ENCODE measurements around the gene A2ML1.

Gene A2ML1

GRCh38 chr12:8906266-8907180, 84.1 kb downstream of the A2ML1 start:
- FAIRE-seq: no peak
- no peak for TF ChIP-seq PAX5 (IDR thresholded peaks at IDR 0.05; ENCODE audit: insufficient read depth, low read length, severe bottlenecking)
- TF ChIP-seq TAF1 (IDR thresholded peaks at IDR 0.05; ENCODE audit: low read depth, low read length): no peak
- no peak for TF ChIP-seq POU2F2 (IDR thresholded peaks at IDR 0.05; ENCODE audit: low read depth, low read length)
- TF ChIP-seq POLR2A (IDR thresholded peaks at IDR 0.05; ENCODE audit: low read depth, low read length): no peak
- no peak for TF ChIP-seq SPI1 (IDR thresholded peaks at IDR 0.05; ENCODE audit: low read depth, low read length)
- no peak for TF ChIP-seq POLR2AphosphoS5 (IDR thresholded peaks at IDR 0.05; ENCODE audit: low read depth, low read length)
- no peak for DNase-seq (ENCODE audit: insufficient read length, low spot score)

DNA sequence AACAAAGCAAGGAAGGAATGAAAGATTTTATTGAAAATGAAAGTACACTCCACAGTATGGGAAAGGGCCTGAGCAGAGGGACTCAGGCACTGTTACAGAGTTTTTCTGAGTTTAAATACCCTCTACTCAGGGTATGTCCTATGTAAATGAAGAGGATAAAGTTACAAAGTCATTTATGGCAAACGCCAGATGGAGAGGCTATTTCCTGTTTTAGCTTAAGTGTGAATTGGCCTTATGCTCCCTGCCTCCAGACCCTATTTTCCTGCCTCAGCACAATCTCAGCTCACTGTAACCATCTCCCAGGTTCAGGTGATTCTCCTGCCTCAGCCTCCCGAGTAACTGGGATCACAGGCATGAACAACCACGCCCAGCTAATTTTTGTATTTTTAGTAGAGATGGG, 85.1 kb downstream of the A2ML1 start:
- TF ChIP-seq POLR2A (IDR thresholded peaks at IDR 0.05; ENCODE audit: low read depth, low read length): no peak
- FAIRE-seq (no peak), DNase-seq (ENCODE audit: insufficient read length, low spot score) (no peak)

DNA sequence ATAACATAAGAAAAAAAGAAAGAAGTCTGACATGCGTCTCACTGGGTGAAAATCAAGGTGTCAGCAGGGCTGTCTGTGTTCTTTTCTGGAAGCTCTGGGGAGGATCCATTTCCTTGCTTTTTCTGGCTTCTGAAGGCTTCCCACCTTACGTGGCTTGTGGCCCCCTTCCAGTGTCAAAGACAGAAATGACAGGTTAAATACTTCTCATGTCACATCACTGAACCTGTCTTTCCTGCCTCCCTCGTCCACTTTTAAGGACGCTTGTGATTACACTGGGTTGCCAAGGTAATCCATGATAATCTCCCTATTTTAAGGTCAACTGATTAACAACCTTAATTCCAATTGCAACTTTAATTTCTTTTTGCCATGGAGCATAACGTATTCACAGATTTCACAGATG, 87.3 kb downstream of the A2ML1 start:
- no peak for DNase-seq (ENCODE audit: insufficient read length, low spot score)
- FAIRE-seq: no peak
- TF ChIP-seq POLR2A (IDR thresholded peaks at IDR 0.05; ENCODE audit: low read depth, low read length) (no peak), SPI1 (IDR thresholded peaks at IDR 0.05; ENCODE audit: low read depth, low read length) (no peak), PAX5 (IDR thresholded peaks at IDR 0.05; ENCODE audit: insufficient read depth, low read length, severe bottlenecking) (no peak), POLR2AphosphoS5 (IDR thresholded peaks at IDR 0.05; ENCODE audit: low read depth, low read length) (no peak), TAF1 (IDR thresholded peaks at IDR 0.05; ENCODE audit: low read depth, low read length) (no peak), POU2F2 (IDR thresholded peaks at IDR 0.05; ENCODE audit: low read depth, low read length) (no peak)

- TF ChIP-seq PAX5 (IDR thresholded peaks at IDR 0.05; ENCODE audit: insufficient read depth, low read length, severe bottlenecking) (no peak), TAF1 (IDR thresholded peaks at IDR 0.05; ENCODE audit: low read depth, low read length) (no peak), POLR2A (IDR thresholded peaks at IDR 0.05; ENCODE audit: low read depth, low read length) (no peak), POU2F2 (IDR thresholded peaks at IDR 0.05; ENCODE audit: low read depth, low read length) (no peak), SPI1 (IDR thresholded peaks at IDR 0.05; ENCODE audit: low read depth, low read length) (no peak)
- DNase-seq (ENCODE audit: insufficient read length, low spot score) (no peak), FAIRE-seq (no peak)
Observed at GRCh38 chr12:8911606-8912268, 89.3 kb downstream of the A2ML1 start.

DNA sequence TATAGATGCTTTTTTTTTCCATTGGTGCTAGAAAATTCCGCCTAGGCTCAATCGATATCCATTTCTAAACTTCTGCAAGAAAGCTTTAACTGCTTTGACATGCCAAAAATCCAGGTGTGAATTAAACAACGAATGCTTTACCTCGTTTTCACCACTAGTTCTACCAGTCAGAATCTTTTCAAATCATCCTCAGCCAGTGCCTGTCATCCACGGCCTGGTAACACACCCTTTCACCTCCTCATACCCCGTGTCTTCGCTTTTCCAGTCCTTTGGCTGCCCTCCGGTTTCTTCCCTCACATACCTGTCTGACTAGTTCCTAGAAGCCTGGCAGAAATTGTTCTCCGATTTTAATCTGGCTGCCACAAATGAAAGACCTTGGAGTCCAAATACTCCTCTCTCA, 90.5 kb downstream of the A2ML1 start:
- DNase-seq (ENCODE audit: insufficient read length, low spot score): peak; percentile 22
- no peak for FAIRE-seq
- TF ChIP-seq POLR2A (IDR thresholded peaks at IDR 0.05; ENCODE audit: low read depth, low read length): no peak
- no peak for TF ChIP-seq SPI1 (IDR thresholded peaks at IDR 0.05; ENCODE audit: low read depth, low read length)
- no peak for TF ChIP-seq POLR2AphosphoS5 (IDR thresholded peaks at IDR 0.05; ENCODE audit: low read depth, low read length)
- no peak for TF ChIP-seq PAX5 (IDR thresholded peaks at IDR 0.05; ENCODE audit: insufficient read depth, low read length, severe bottlenecking)
- no peak for TF ChIP-seq POU2F2 (IDR thresholded peaks at IDR 0.05; ENCODE audit: low read depth, low read length)
- no peak for TF ChIP-seq TAF1 (IDR thresholded peaks at IDR 0.05; ENCODE audit: low read depth, low read length)

DNA sequence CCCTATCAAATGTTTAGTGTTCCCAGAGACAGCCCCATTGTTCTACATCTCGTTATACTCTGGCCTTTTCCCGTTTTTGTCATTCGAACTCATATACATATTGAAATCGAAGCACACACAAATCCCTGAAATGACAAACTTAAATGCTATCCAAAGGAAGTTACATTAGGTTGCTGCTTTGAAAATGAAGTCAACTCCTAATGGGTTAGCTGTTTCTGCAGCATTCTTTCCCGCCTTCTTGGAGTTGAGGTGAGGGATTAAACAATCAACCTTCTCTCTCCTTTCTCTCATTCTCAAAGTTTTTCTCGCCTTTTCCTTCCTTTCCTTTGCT, 91.2 kb downstream of the A2ML1 start:
- no peak for FAIRE-seq
- no peak for DNase-seq (ENCODE audit: insufficient read length, low spot score)
- TF ChIP-seq POLR2A (IDR thresholded peaks at IDR 0.05; ENCODE audit: low read depth, low read length): no peak
- TF ChIP-seq POU2F2 (IDR thresholded peaks at IDR 0.05; ENCODE audit: low read depth, low read length): no peak
- TF ChIP-seq POLR2AphosphoS5 (IDR thresholded peaks at IDR 0.05; ENCODE audit: low read depth, low read length): no peak
- TF ChIP-seq SPI1 (IDR thresholded peaks at IDR 0.05; ENCODE audit: low read depth, low read length): no peak
- no peak for TF ChIP-seq TAF1 (IDR thresholded peaks at IDR 0.05; ENCODE audit: low read depth, low read length)
- TF ChIP-seq PAX5 (IDR thresholded peaks at IDR 0.05; ENCODE audit: insufficient read depth, low read length, severe bottlenecking): no peak

- DNase-seq (ENCODE audit: insufficient read length, low spot score) (peak; percentile 65), FAIRE-seq (peak; percentile 69)
Observed at GRCh38 chr12:8914033-8914715, 91.8 kb downstream of the A2ML1 start, which contains the start of gene PHC1. Gene PHC1, plus strand, starts transcription at chr12:8914509. Its CDS starts 3,169 bp downstream, at chr12:8917678.

DNA sequence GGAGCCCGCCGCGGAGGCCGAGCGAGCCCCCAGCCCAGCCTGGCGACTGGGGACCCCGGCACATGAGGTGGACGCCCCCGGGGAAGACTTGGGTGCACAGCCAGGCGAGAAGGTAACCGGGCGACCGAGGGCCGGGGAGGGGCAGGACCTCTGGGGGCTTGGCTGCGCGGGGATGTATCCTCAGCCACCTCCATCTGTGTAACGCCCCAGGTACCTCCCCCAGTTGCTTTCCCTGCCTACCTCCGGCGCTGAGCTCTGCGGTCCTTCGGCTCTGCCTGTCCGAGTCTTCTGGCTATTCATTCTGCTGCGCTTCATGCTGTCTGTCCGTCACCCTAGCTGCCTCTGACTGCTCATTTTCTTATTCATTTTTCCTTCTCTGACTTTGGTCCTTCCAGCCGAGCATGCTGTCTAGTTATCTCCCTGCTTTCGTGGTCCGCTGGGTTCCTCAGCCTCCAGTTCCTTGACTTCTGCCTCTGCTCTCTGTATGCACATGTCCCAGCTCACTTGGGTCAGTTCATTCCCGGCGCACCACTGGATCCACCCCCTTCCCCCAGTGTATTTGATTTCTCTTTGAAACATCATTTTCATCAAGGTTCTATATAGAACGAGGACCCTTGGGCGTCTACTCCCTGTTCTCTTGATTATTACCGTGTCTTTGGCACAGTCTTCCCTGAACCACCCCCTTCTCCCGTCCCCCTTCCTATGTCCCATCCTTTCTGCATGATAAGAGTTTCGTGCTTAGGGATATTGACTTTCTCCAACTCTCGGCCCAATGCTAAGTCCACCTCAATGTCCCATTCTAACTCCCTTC, 92.5 kb downstream of the A2ML1 start:
- peak; percentile 67 for DNase-seq (ENCODE audit: insufficient read length, low spot score)
- peak; percentile 78 for FAIRE-seq
- no peak for TF ChIP-seq TAF1 (IDR thresholded peaks at IDR 0.05; ENCODE audit: low read depth, low read length)
- no peak for TF ChIP-seq POLR2AphosphoS5 (IDR thresholded peaks at IDR 0.05; ENCODE audit: low read depth, low read length)
- TF ChIP-seq POU2F2 (IDR thresholded peaks at IDR 0.05; ENCODE audit: low read depth, low read length): no peak

GRCh38 chr12:8916154-8916553, 93.7 kb downstream of the A2ML1 start:
- no peak for TF ChIP-seq POLR2AphosphoS5 (IDR thresholded peaks at IDR 0.05; ENCODE audit: low read depth, low read length)
- TF ChIP-seq SPI1 (IDR thresholded peaks at IDR 0.05; ENCODE audit: low read depth, low read length): no peak
- no peak for TF ChIP-seq POLR2A (IDR thresholded peaks at IDR 0.05; ENCODE audit: low read depth, low read length)
- TF ChIP-seq POU2F2 (IDR thresholded peaks at IDR 0.05; ENCODE audit: low read depth, low read length): no peak
- TF ChIP-seq TAF1 (IDR thresholded peaks at IDR 0.05; ENCODE audit: low read depth, low read length): no peak
- TF ChIP-seq PAX5 (IDR thresholded peaks at IDR 0.05; ENCODE audit: insufficient read depth, low read length, severe bottlenecking): no peak
- DNase-seq (ENCODE audit: insufficient read length, low spot score) (no peak), FAIRE-seq (no peak)

Measured in GM12891 (cell line).